AG08395 (cell line): ENCODE measurements around the gene MACF1.
"Not testable (repeated sequence)": the region's sequence is repeated elsewhere in the genome, so short reads cannot be mapped to it uniquely, and the experiment has no call there.

ENCODE experiments used
- DNase-seq: peaks from one replicate; pipeline ENCODE4 v3.0.0; 2012; ENCODE audit warnings: mixed read lengths, low spot score

MACF1 gene

DNA sequence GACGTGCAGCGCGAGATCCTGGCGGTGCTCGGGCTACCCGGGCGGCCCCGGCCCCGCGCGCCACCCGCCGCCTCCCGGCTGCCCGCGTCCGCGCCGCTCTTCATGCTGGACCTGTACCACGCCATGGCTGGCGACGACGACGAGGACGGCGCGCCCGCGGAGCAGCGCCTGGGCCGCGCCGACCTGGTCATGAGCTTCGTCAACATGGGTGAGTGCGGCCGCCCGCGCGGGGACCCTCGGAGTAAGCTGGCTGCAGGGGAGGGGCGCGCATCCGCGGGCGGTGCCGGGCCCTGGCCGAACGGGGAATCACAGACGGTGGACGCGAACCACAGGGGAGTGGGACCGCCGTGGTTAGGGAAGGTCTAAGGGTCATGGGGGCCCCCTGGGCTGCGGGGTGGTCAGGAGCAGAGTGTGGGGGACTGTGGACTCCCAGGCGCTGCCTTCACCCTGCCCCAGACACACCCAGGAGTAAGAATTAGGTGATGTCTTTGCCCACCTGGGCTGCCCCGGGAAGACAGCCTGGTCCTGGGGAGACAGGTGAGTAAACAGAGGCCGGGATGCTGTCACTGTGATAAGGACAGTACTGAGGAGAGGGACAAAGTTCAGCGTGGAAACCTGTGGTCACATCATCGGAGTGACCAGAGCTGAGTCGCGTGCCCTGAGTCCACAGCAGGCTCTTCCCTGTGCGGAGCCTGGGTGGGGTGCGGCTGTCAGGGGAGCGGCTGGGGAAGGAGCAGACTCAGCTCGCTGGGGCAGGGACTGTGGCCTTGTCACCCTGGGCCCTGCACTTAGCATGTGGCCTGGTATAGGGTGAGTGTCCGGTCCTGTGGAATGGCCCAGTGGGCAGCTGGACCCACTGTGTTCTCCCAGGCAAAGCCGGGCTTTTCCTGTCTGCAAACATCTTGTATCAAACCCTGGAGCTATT, 287.9 kb downstream of the MACF1 start:
- DNase-seq = not testable (repeated sequence)

DNA sequence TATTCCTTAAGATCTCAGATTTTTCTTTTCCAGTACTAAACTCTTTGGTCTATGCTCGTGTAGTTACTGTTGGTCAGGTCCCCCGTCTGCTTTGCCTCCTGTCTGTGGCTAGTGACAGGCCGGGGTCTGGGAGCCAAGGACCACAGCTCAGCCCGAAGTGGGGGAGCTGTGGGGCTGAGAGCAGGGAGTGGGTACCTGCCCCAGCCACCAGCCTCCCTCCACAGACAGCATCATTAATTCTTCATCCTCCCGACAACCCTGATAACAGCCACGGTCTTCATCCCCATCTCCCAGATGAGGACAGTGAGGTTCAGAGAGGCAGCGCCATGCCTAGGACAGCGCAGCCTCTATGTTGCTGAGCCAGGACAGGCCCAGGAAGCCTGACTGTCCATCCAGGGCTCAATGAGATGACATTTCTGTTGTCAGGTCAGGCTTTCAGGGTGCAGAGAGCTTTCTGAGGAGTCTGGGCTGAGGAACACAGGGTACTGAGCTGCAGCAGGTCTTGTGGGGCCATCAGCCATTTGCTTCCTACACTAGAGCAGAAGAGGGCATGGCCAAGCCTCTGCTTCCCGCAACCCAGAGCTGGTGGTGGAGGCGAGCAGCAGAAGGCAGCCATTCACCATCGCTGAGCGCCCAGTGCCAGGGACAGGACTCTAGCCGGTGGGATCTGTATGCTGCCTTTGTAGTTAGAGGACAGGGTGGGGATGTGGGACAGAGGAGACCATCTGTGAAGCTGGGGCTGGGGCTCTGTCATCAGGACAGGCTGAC, 288.7 kb downstream of the MACF1 start:
- not testable (repeated sequence) for DNase-seq

DNA sequence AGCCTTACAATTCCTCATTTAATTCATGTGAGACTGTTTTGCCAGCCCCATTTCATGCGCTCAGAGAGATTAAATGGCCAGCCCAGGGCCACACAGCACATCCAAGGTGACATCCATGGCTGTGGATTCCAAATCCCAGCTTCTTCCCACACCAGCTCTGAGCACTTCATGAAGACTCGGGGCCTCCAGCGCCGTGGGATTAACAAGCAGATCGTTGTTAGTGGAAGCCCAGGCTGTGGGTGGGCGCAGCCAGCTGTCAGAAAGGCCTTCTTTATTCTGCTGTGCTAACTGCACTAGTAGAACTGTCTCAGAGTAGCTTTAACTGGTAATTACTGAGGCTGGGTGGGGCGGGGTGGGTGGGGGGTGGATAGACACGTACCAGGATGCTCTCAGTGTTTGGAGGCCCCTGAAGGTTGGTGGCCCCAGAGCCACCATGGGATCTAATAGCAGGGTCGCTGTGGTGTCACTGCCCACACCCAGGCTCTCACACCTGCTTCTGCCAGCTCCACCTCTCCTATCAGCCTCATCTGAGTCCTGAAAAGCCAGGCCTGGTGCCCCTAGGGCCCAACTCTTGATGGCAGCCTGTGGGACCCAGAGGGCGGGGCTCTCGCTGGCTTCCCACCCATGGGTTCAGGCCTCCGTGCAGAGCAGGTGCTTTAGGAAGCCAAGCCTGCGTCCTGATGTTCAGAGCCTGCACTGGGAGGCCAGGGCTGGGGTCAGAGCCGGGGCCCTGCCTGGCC, 290.3 kb downstream of the MACF1 start:
- no peak for DNase-seq

DNA sequence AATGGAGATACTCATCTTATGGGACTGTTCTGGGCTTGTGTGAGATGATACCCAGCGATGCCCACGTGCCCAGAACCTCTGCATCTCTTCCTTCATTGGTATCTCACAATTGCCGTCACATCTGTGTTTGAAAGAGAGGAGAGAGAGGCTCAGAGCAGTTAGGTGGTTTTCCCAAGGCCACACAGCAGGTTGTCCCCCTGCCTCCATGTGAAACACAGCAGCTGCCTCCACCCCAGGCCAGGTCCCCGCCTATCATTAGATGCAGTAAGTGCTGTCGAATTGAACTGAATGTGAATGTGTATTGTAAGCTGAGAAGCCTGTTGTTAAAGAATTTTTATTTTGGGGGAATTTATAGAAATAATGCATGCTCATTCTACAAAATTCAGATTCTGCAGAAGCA, 292.0 kb downstream of the MACF1 start:
- not testable (repeated sequence) for DNase-seq

DNA sequence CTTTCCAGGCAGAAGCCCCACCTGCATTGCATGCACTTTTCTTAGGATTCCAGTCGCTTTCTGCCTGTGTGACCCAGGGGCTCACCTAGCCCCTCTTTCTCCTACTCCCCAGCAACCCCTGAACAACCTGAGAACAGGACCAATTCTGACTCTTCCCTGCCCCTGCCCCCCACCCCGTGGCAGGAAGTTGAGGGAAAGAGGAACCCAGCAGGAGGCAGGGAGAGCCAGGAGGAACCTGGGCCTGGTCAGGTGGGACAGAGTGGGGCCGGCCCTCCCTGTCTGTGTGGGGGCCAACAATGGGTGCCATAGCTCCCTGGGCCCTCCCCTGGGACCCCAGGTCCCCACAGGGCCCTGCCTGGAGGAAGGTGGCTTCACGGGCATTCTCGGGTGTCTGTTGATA, 293.1 kb downstream of the MACF1 start:
- no peak for DNase-seq

DNA sequence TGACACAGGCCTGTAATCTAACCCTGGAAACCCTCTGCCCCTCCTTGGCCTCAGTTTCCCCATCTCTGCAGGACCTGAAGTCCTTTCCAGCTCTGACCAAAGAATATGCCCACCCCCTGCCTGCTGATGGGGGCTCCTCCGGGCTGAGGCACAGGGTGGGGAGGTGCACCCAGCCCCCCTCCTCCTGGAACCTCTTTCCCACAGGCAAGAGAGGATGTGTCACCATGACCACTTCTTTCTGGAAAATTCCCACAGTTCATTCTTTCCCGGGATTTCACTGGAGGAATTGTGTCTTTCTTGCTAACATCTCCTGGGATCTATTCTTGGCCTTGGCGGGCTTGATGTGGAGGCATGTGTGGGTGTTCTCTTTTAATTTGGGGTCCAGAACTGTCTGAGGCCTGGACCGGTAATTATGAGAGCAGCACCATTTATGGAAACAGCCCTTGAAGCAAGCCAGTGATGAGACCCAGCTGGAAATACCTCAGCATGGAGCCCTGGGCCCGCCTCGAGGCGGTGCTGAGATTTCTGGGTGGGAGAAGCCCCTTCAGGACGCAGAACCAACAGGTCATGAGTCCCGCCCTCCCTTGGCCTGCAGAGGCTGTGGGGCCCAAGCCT, 293.7 kb downstream of the MACF1 start:
- DNase-seq = not testable (repeated sequence)

DNA sequence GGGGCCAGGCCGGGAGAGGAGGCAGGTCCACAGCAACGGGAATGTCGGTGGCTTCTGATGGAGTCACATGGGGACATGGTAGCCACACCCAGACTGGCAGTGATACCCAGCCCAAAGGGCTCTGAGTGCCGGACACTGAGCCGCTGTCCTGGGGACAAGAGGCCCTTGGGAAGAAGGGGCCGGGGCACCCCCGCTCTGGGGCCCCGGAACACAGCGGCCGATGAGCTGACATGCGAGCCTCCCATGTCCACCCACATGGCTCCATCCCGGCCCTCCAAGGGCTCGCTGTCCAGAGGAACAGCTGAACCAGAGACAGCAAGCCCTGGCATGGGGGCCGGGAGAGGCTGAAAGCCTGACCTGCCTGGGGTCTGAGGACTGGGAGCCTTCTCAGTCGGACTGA, 294.3 kb downstream of the MACF1 start:
- DNase-seq = not testable (repeated sequence)

DNA sequence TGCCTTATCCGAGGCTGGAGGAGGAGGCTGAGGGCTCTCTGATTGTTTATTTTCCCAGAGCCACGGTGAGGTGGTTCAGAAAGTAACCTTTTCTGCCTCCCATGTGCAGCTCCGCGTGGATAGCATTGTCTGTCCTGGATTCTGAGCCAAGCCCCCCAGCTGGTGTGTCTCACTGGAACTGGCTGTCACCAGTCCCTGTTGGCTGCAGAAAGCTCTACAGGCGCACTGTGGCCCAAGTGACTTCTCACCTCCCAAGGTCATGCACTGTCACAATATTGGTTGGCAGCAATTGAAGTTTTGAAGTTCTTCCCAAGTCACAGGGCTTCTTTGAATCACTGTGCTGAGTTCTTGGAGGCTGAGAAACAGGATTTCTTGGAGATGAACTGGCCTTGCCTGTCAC, 295.2 kb downstream of the MACF1 start:
- no peak for DNase-seq

DNA sequence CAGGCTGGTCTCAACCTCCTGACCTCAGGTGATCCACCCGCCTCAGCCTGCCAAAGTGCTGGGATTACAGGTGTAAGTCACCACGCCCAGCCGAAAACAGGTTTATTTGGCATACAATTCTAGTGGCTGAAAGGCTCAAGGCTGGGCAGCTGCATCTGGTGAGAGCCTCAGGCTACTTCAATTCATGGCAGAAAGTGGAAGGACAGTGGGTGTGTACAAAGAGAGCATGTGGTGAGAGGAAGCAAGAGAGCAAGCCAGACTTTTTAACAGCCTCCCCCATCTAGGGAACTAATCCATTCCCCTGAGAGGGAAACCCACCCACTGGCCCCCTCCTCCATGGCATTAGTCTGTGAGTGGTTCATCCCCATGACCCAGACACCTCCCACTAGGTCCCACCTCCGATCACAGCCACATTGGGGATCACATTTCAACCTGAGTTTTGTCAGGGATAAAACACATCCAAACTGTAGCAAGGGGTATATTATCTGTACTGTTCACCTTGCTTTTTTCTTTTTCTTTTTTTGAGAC, 296.4 kb downstream of the MACF1 start:
- DNase-seq = no peak

DNA sequence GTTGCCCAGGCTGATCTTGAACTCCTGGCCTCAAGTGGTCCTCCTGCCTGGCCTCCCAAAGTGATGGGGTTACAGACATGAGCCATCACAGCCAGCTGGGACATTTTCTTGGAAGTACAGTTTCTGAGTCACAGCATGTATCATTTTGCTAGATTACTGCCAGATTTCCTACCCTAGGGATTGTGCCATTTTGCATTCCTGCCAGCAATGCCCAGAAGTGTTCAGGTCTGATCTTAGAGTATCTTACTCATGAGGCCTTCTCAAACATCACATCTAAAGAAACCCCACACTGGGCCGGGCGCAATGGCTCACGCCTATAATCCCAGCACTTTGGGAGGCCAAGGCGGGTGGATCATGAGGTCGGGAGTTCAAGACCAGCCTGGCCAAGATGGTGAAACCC, 297.2 kb downstream of the MACF1 start:
- DNase-seq = peak; percentile 73

DNA sequence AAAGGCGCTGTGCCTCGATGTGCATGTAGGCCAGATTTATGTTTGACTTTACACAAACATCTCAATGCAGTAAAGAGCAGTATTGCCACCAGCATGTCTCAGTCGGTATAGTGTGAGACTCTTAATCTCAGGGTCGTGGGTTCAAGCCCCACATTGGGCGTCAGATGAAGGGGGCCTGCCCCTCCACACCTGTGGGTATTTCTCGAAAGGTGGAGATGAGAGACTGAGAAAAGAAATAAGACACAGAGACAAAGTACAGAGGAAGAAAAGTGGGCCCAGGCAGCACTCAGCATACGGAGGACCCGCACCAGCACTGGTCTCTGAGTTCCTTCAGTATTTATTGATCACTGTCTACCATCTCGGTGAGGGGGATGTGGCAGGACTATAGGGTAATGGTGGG, 299.9 kb downstream of the MACF1 start:
- not testable (repeated sequence) for DNase-seq

DNA sequence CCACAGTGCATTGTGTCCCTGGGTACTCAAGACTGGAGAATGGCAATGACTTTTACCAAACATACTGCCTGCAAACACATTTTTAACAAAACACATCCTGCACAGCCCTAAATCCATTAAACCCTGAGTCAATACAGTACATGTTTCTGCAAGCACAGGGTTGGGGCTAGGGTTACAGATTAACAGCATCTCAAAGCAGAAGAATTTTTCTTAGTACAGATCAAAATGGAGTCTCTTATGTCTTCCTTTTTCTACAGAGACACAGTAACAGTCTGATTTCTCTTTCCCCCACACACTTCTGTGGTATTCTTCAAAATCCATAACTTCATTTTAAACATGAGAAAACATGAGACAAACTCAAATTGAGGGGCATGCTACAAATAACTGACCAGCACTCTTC, 300.8 kb downstream of the MACF1 start:
- DNase-seq = no peak

DNA sequence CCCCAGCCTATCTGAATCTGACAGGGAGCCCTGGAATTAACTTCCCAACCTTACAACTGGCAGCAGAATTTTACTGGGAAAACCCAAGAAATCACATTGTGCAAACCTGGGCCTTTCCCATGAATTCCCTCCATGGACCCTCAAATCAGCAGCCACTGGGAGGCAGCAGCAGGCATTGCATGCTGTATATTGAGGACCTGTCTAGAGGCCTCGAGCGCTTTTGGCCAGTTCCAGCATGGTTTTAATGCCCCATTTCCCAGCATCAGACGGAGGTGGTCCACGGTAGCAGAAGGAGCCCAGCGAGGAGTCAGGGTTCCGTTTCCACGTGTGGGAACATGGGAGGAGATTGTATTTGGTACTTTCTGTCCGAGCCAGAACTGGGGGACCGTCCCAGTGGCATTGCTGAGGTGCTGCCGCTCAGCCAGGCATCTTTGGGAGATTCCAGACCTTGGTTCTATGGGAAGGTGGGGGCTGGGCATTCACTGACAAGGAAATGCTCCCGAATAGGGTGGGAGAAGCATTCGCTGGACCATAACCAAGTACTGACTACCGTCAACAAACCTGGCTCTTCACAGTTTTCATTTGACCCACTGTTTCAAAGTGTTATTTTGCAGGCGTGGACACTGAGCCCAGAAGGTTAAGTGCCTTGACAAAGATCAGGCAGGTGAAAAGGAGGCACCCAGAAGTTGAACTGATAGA, 302.9 kb downstream of the MACF1 start:
- no peak for DNase-seq

DNA sequence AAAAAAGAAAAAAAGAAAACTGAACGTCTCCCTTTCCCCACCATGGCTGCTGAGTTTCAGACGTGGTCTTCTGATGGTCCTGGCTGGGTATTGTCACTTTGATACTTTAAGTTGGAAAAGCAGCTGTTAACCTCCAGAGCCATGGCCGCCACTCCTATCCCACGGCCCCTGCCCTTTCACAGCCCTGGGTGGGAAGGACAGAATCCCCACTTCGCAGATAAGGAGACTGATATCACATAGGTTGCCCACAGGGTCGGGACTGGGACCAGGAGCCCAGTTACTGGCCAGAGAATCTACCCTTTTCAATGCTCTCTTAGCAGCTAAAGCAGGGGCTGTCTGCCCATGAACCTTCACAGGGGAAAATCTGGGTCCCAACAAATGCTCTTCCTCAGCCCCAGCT, 303.8 kb downstream of the MACF1 start:
- no peak for DNase-seq

DNA sequence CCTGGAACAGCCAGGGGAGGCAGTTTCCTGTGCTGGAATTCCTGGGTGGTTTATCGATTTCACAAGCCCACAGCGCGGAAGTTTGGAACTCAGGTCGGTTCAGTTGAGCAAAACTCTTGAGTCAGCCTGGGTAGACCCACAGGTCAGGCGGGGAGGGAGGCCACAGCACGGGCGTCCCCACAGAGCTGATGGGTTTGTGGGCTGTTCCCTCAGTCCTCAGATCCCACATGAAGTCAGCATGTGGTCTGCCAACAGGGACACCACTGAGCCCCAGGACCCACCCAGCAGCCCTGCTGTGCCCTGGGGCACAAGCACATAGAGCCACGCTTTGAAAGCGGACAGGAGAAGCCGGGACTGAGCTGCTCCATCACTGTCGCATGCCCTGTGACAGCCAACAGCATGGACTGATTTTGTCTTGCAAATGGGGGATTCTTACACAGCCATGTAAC, 304.4 kb downstream of the MACF1 start:
- DNase-seq = no peak

DNA sequence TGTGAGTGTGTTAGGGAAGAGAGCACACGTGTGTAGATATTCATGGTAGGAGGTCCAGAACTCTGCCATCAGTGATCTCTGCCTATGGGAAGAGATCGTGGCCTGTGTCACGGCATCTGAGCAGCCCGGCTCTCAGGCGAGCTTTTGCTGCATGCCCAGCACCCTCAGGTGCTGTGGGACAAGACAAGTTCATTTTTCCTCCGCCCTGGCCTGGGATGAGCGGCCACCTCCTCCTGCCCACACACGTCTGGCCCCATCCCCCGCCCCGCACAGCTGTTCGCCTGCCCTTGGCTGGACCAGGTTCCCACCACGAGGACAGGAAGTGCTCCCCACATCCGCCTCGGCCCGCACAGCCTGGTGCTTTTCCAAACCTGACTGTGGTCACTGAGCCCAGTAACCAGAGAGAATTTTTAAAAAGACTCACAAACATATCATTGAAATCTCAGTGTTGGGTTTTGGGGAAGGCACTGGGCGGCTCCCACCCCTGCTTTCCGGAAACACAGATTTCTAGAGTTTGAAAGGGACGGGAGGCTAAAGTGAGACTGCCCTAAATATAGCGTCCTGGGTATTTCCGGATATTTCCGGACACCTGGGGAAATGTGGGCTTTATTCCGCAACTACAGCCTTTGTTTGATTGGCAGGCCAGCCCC, 305.0 kb downstream of the MACF1 start:
- DNase-seq = no peak

DNA sequence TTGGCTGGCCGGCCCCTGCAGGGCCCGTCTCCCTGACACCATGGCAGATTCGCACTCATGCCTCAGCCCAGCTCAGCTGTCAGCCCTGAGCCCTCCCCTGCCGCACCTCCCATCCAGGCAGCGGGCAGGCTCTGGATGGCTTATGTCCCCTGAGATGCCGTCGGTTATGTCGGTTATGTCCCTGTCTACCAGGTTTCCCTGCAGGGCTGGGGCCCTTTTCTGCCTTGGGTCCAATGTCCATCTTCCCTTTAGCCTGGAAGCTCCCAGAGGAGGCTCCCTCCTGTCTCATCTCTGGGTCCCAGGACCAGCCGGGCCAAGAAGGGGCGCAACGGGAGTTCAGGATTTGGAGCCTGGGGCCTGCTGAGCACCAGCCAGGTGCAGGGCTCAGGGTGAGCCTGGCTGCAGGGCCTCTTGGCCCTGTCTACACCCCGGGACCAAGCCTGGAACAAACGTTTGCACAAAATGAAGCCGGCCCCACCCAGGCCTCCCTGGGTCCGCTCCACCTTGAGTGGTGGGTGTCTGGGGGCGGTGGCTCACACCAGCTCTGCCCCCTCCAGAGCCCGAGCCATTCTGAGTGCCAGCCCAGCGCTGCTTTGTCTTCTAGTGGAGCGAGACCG, 306.2 kb downstream of the MACF1 start:
- not testable (repeated sequence) for DNase-seq

DNA sequence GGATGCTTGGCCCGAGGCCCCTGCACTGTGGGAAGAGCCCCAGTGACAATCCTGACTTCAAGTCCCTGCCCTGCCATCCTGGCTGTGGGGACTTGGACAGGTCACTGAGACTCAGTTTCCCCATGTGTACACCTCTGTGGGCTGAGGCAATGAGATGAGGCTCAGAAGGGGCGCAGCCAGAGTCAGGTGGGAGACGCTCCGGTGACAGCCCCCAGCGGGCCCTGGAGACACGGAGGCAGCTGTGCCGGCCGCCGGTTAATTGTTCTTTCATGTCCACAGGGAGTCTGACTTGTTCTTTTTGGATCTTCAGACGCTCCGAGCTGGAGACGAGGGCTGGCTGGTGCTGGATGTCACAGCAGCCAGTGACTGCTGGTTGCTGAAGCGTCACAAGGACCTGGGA, 307.0 kb downstream of the MACF1 start:
- DNase-seq = not testable (repeated sequence)

DNA sequence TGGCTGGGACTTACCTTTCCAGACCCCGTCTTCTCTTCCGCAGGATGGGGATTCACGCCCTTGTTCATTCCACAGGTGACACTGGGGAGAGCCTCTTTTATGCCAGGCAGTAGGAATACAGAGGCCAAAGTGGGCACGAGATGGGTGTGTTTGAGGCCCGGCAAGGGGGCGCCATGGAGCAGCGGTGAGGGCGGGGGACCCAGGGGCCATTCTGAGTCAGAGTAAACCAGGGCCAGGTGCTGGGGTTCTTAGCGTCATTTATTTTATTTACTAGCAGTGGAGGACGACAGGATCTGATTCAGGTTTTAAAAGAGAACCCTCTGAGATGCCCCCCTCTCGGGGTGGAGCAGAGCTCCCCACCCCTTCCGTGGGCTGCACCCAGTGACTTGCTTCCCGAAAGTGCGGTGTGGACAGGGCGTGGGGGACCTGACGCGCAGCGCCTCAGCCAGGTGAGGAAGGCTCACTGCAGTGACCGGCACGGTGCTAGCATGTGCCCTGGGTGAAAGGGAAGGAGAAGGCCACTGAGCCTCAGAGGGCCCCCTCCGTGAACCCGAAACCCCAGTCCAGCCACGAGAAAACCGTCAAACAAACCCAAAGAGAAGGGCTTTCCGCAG, 307.8 kb downstream of the MACF1 start:
- not testable (repeated sequence) for DNase-seq

DNA sequence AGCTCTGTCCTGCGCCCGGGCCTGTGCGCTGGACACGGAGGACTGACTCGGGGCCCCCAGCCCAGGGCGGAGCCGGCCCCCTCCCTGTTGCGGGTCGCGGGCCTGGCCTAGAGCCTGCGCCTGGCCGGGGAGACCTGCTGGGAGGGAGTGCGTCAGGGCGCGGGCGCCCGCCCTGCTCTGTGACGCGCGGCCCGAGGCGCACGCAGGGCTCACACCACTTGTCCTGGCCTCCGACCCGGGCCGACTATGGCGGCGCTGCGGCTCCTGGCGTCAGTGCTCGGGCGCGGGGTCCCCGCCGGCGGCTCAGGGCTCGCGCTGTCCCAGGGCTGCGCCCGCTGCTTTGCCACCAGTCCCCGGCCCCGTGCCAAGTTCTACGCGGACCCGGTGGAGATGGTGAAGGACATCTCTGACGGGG, 310.2 kb downstream of the MACF1 start:
- not testable (repeated sequence) for DNase-seq
